NCI-H82 treated with DMSO at 0.1 percent for 48 hours (cell line): Measurements from ENCODE around the gene COL21A1.

Source experiments
- DNase-seq: peaks from one replicate; lab custom pipeline; 2025; ENCODE audit not compliant: unreplicated experiment; lab: John Stamatoyannopoulos, UW

COL21A1 gene

GRCh38 chr6:56140090-56140489 is 107.3 kb downstream of the COL21A1 start:
- no peak for DNase-seq

- no peak for DNase-seq
Observed at GRCh38 chr6:56115715-56116114, 131.7 kb downstream of the COL21A1 start.

GRCh38 chr6:56109149-56109548 is 138.2 kb downstream of the COL21A1 start:
- no peak for DNase-seq

- DNase-seq: no peak
Observed at GRCh38 chr6:56106231-56106630, 141.1 kb downstream of the COL21A1 start.

- no peak for DNase-seq
Observed at GRCh38 chr6:56104591-56104990, 142.8 kb downstream of the COL21A1 start.

GRCh38 chr6:56102216-56102615 is 145.2 kb downstream of the COL21A1 start:
- DNase-seq: no peak

- DNase-seq: no peak
Observed at GRCh38 chr6:56101141-56101553, 146.2 kb downstream of the COL21A1 start.

GRCh38 chr6:56096946-56097621 is 150.3 kb downstream of the COL21A1 start:
- no peak for DNase-seq

GRCh38 chr6:56096541-56096940 is 150.8 kb downstream of the COL21A1 start:
- DNase-seq: peak; percentile 81

- DNase-seq: no peak
Observed at GRCh38 chr6:56093776-56094175, 153.6 kb downstream of the COL21A1 start.

GRCh38 chr6:56091159-56091869 is 156.1 kb downstream of the COL21A1 start:
- DNase-seq: no peak

GRCh38 chr6:56088641-56089040 is 158.7 kb downstream of the COL21A1 start:
- DNase-seq: no peak

GRCh38 chr6:56087421-56087820 is 160.0 kb downstream of the COL21A1 start:
- DNase-seq: no peak

GRCh38 chr6:56079751-56080540 is 167.4 kb downstream of the COL21A1 start:
- no peak for DNase-seq

- DNase-seq: no peak
Observed at GRCh38 chr6:56076033-56076432, 171.3 kb downstream of the COL21A1 start.

- peak; percentile 65 for DNase-seq
Observed at GRCh38 chr6:56073761-56074160, 173.6 kb downstream of the COL21A1 start.

- DNase-seq: no peak
Observed at GRCh38 chr6:56073315-56073714, 174.1 kb downstream of the COL21A1 start.

- DNase-seq: no peak
Observed at GRCh38 chr6:56072856-56073255, 174.5 kb downstream of the COL21A1 start.

GRCh38 chr6:56065408-56065807 is 182.0 kb downstream of the COL21A1 start:
- no peak for DNase-seq

- DNase-seq: no peak
Observed at GRCh38 chr6:56062836-56063235, 184.5 kb downstream of the COL21A1 start.

- DNase-seq: no peak
Observed at GRCh38 chr6:56058636-56059035, 188.7 kb downstream of the COL21A1 start.
